Cardiac fibroblast (primary cell): ENCODE results near the gene ELP1.
"Not testable (repeated sequence)": the region's sequence is repeated elsewhere in the genome, so short reads cannot be mapped to it uniquely, and the experiment has no call there.

Experiments used
- DNase-seq, 2 donors: peaks; one replicate each; pipeline versions ENCODE4 v3.0.0 to v3.0.0-alpha.2; 2010; ENCODE audit warnings: low read depth in 2 of 2
- H3K4me3 ChIP-seq, 2 donors: replicated peaks in 1 of 2; 1 replicate in 1 of 2; 2 replicates in 1 of 2; pipeline ENCODE4 v1.5.1; 2011; ENCODE audit warnings: low read depth in 2 of 2, low read length in 2 of 2, mild to moderate bottlenecking in 2 of 2, moderate library complexity in 1 of 2
- CTCF ChIP-seq: IDR thresholded peaks from one replicate; pipeline ENCODE4 v1.5.1; 2011; ENCODE audit warnings: low read depth, mild to moderate bottlenecking, low read length, inconsistent platforms

The ELP1 gene

GRCh38 chr9:108850293-108850897 is 83.5 kb downstream of the ELP1 start:
- DNase-seq: peak; percentile 56 to 66
- no peak overlapping the region for H3K4me3 ChIP-seq
- TF ChIP-seq CTCF: peak; percentile 36

DNA sequence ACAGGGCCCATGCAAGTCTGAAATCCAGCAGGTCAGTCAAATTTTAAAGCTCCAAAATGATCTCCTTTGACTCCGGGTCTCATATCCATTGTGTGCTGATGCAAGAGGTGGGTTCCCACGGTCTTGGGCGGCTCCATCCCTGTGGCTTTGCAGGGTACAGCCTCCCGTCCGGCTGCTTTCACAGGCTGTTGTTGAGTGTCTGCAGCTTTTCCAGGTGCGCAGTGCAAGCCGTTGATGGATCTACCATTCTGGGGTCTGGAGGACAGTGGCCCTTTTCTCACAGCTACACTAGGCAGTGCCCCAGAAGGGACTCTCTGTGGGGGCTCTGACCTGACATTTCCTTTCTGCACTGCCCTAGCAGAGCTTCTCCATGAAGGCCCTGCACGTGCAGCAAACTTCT is 85.6 kb downstream of the ELP1 start:
- H3K4me3 ChIP-seq, DNase-seq: not testable (repeated sequence)

- no peak for DNase-seq
- H3K4me3 ChIP-seq: no peak overlapping the region
- TF ChIP-seq CTCF: no peak
These were observed 88.0 kb downstream of the ELP1 start for GRCh38 chr9:108845947-108846346.

- DNase-seq: no peak
- no peak overlapping the region for H3K4me3 ChIP-seq
- no peak for TF ChIP-seq CTCF
These were observed 88.4 kb downstream of the ELP1 start for GRCh38 chr9:108845507-108845906.

GRCh38 chr9:108844856-108845255 is 89.1 kb downstream of the ELP1 start:
- H3K4me3 ChIP-seq: no peak overlapping the region
- DNase-seq: no peak
- TF ChIP-seq CTCF: no peak

DNA sequence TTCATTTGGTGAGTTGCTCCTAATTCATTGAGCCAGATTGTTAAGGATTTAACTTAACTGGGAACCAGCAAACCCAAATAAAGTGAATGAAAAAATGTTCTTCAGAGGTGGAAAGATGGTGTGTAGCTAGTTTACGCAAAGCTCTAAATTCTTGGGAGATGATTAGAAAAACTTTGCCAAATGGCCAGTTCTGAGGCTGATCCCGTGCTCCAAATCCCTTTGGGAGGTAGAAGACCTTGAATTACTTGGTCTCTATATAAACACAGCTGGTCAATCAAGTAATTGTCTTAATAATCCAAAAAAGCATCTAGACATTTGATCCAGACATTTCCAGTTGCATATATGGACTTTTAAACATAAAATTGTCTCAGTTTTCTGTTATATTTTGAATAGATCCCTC is 89.5 kb downstream of the ELP1 start:
- no peak for TF ChIP-seq CTCF
- DNase-seq: peak in 1 of 2 donors; percentile 11
- H3K4me3 ChIP-seq: no peak overlapping the region

DNA sequence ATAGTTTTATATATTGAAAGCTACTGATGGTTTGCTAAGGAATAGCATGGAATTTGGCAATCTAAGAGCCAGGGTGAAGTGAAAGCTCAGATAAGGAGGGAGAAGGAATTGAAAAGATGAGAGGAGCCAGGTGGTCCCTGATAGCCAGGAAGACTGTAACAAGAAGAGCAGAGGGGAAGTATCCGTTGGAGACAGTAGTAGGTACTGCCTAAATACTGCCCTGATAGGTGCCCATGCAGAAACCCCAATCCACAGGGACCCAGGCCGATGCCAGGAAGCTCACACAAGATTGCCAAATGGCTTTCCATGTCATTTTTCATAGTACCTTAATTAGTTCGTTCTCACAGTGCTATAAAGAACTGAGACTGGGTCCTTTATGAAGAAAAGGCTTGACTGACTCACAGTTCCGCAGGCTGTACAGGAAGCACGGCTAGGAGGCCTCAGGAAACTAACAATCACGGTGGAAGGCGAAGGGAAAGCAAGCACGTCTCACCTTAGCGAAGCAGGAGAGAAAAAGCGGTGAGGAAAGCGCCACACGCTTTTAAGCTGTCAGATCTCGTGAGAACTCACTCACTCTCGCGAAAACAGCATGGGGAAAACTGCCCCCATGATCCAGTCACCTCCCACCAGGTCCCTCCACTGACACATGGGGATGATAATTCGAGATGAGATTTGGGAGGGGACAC is 91.2 kb downstream of the ELP1 start:
- no peak for DNase-seq
- no peak for TF ChIP-seq CTCF
- no peak overlapping the region for H3K4me3 ChIP-seq

GRCh38 chr9:108839561-108839960 is 94.4 kb downstream of the ELP1 start:
- not testable (repeated sequence) for DNase-seq, H3K4me3 ChIP-seq
